ENCODE results near the gene AHCYL2.

- TF ChIP-seq, protein P1, sequence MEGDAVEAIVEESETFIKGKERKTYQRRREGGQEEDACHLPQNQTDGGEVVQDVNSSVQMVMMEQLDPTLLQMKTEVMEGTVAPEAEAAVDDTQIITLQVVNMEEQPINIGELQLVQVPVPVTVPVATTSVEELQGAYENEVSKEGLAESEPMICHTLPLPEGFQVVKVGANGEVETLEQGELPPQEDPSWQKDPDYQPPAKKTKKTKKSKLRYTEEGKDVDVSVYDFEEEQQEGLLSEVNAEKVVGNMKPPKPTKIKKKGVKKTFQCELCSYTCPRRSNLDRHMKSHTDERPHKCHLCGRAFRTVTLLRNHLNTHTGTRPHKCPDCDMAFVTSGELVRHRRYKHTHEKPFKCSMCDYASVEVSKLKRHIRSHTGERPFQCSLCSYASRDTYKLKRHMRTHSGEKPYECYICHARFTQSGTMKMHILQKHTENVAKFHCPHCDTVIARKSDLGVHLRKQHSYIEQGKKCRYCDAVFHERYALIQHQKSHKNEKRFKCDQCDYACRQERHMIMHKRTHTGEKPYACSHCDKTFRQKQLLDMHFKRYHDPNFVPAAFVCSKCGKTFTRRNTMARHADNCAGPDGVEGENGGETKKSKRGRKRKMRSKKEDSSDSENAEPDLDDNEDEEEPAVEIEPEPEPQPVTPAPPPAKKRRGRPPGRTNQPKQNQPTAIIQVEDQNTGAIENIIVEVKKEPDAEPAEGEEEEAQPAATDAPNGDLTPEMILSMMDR (IDR thresholded peaks at IDR 0.05; ENCODE audit: low read depth, low read length, poor library complexity, severe bottlenecking) = no peak
- TF ChIP-seq EZH2phosphoT487 (IDR thresholded peaks at IDR 0.05; ENCODE audit: borderline replicate concordance, low read length) = no peak
These were observed 202.8 kb downstream of the AHCYL2 start for GRCh38 chr7:129427526-129428045.
